Kidney capillary endothelial cell (primary cell): Measurements from ENCODE around the gene TAC4.

Experiments
- DNase-seq: peaks from one replicate; pipeline ENCODE4 v3.0.0-alpha.2; 2018; ENCODE audit warnings: low spot score

The TAC4 gene

GRCh38 chr17:49848019-49848473 lies at the start of gene TAC4:
TAC4 (minus strand) TSS chr17:49848069; CDS start chr17:49848017, 52 bp downstream.
- DNase-seq = no peak

- DNase-seq = no peak
These were observed 49.0 kb upstream of the TAC4 start for GRCh38 chr17:49896860-49897259.

GRCh38 chr17:49896222-49896621 lies 48.4 kb upstream of the TAC4 start:
- DNase-seq = no peak

GRCh38 chr17:49895812-49896211 lies 47.9 kb upstream of the TAC4 start:
- DNase-seq = no peak

- no peak for DNase-seq
These were observed 46.9 kb upstream of the TAC4 start for GRCh38 chr17:49894761-49895160.

- no peak for DNase-seq
These were observed 44.0 kb upstream of the TAC4 start for GRCh38 chr17:49891694-49892389.

- DNase-seq = no peak
These were observed 43.4 kb upstream of the TAC4 start for GRCh38 chr17:49891271-49891670.

GRCh38 chr17:49890852-49891251 lies 43.0 kb upstream of the TAC4 start:
- DNase-seq = no peak

- DNase-seq = no peak
These were observed 42.4 kb upstream of the TAC4 start for GRCh38 chr17:49890077-49890821.

GRCh38 chr17:49889500-49889899 lies 41.6 kb upstream of the TAC4 start:
- DNase-seq = no peak

- DNase-seq = no peak
These were observed 40.0 kb upstream of the TAC4 start for GRCh38 chr17:49887744-49888360.

GRCh38 chr17:49887086-49887743 lies 39.3 kb upstream of the TAC4 start:
- no peak for DNase-seq

GRCh38 chr17:49886036-49886435 lies 38.2 kb upstream of the TAC4 start:
- no peak for DNase-seq

- DNase-seq = no peak
These were observed 34.6 kb upstream of the TAC4 start for GRCh38 chr17:49882434-49882833.

- no peak for DNase-seq
These were observed 33.2 kb upstream of the TAC4 start for GRCh38 chr17:49881054-49881402.

GRCh38 chr17:49880291-49881053 lies 32.6 kb upstream of the TAC4 start:
- DNase-seq = peak; percentile 52

- no peak for DNase-seq
These were observed 31.3 kb upstream of the TAC4 start for GRCh38 chr17:49878931-49879904.

GRCh38 chr17:49875685-49876084 lies 27.8 kb upstream of the TAC4 start:
- no peak for DNase-seq

GRCh38 chr17:49874911-49875310 lies 27.0 kb upstream of the TAC4 start:
- no peak for DNase-seq

GRCh38 chr17:49873926-49874325 lies 26.1 kb upstream of the TAC4 start:
- no peak for DNase-seq

GRCh38 chr17:49873466-49873865 lies 25.6 kb upstream of the TAC4 start:
- no peak for DNase-seq
